Measurements from ENCODE around the gene FAM98C. TPM values are rescaled to one million over a fixed set of nuclear protein-coding genes. Genes with fewer than 3 reads are reported as not detected.

Gene FAM98C
- total and polyA plus RNA-seq, 2 experiments from 2014 or later = 13.8 to 27.3 TPM

GRCh38 chr19:38443458-38443999 is 40.6 kb downstream of the FAM98C start:
- Histone ChIP-seq H4K20me1 (ENCODE audit: insufficient read depth) (no peaks in the 10 kb centered on the region), H3K4me1 (ENCODE audit: insufficient read depth) (no peaks in the 10 kb centered on the region), H3K9me2 (ENCODE audit: insufficient read depth) (no peaks in the 10 kb centered on the region), H3K4me2 (ENCODE audit: unreplicated experiment) (no peak overlapping the region), H3K9me3 (ENCODE audit: low read depth) (no peaks in the 10 kb centered on the region), H2AFZ (no peak overlapping the region), H3K9ac (no peak overlapping the region), H3F3A (ENCODE audit: insufficient read depth) (no peaks in the 10 kb centered on the region), H3K36me3 (ENCODE audit: low read depth) (no peaks in the 10 kb centered on the region), H3K27ac (no peak overlapping the region), H3K27me3 (replicated peaks; ENCODE audit: insufficient read depth) (no peaks in the 10 kb centered on the region), H3K79me2 (ENCODE audit: insufficient read depth) (no peaks in the 10 kb centered on the region), H3K4me3 (no peak overlapping the region)
- no peak for DNase-seq
- 61 to 66% methylated on average over 14 to 15 of the region's 15 CpGs for WGBS, 2 experiments (ENCODE audit: low coverage in 1 of 2, low lambda C conversion rate in 2 of 2, missing lambda C conversion rate in 2 of 2)
- no peak for TF ChIP-seq EZH2 (IDR thresholded peaks at IDR 0.05; ENCODE audit: insufficient read depth, poor library complexity, severe bottlenecking)
- TF ChIP-seq EZH2phosphoT487 (IDR thresholded peaks at IDR 0.05; ENCODE audit: insufficient read depth, low read depth) = no peak
- in situ Hi-C loops (cut with MboI) = no loop called here

- Histone ChIP-seq H3K9ac (no peak overlapping the region), H3K4me1 (ENCODE audit: insufficient read depth) (no peaks in the 10 kb centered on the region), H3K27ac (no peak overlapping the region), H3K79me2 (ENCODE audit: insufficient read depth) (no peaks in the 10 kb centered on the region), H3K9me3 (ENCODE audit: low read depth) (no peaks in the 10 kb centered on the region), H3K4me2 (ENCODE audit: unreplicated experiment) (no peak overlapping the region), H3F3A (ENCODE audit: insufficient read depth) (no peaks in the 10 kb centered on the region), H3K4me3 (no peak overlapping the region), H2AFZ (no peak overlapping the region), H4K20me1 (ENCODE audit: insufficient read depth) (no peaks in the 10 kb centered on the region), H3K9me2 (ENCODE audit: insufficient read depth) (no peaks in the 10 kb centered on the region), H3K36me3 (ENCODE audit: low read depth) (no peaks in the 10 kb centered on the region), H3K27me3 (replicated peaks; ENCODE audit: insufficient read depth) (0 out of 2 replicates have a peak, but pooled peaks cover under 1% of the 10 kb centered on the region)
- 70 to 74% methylated on average over 7 of the region's 7 CpGs for WGBS, 2 experiments (ENCODE audit: low coverage in 1 of 2, low lambda C conversion rate in 2 of 2, missing lambda C conversion rate in 2 of 2)
- TF ChIP-seq EZH2phosphoT487 (IDR thresholded peaks at IDR 0.05; ENCODE audit: insufficient read depth, low read depth) (no peak), EZH2 (IDR thresholded peaks at IDR 0.05; ENCODE audit: insufficient read depth, poor library complexity, severe bottlenecking) (no peak)
- in situ Hi-C loops (cut with MboI) = no loop called here
- DNase-seq = no peak
These were observed 41.1 kb downstream of the FAM98C start for GRCh38 chr19:38444026-38444425.

GRCh38 chr19:38445362-38445761 is 42.5 kb downstream of the FAM98C start:
- DNase-seq = no peak
- H3K36me3 ChIP-seq (ENCODE audit: low read depth) = no peaks in the 10 kb centered on the region
- no peak overlapping the region for H3K27ac ChIP-seq
- 0 out of 2 replicates have a peak, but pooled peaks cover 8% of the 10 kb centered on the region for H3K27me3 ChIP-seq (replicated peaks; ENCODE audit: insufficient read depth)
- TF ChIP-seq EZH2 (IDR thresholded peaks at IDR 0.05; ENCODE audit: insufficient read depth, poor library complexity, severe bottlenecking) (no peak), EZH2phosphoT487 (IDR thresholded peaks at IDR 0.05; ENCODE audit: insufficient read depth, low read depth) (no peak)
- in situ Hi-C loops (cut with MboI) = no loop called here
- no peak overlapping the region for H3K4me3 ChIP-seq
- no peak overlapping the region for H3K4me2 ChIP-seq (ENCODE audit: unreplicated experiment)
- H2AFZ ChIP-seq = no peak overlapping the region
- no peaks in the 10 kb centered on the region for H3K4me1 ChIP-seq (ENCODE audit: insufficient read depth)
- no peaks in the 10 kb centered on the region for H3K9me2 ChIP-seq (ENCODE audit: insufficient read depth)
- no peak overlapping the region for H3K9ac ChIP-seq
- H4K20me1 ChIP-seq (ENCODE audit: insufficient read depth) = no peaks in the 10 kb centered on the region
- no peaks in the 10 kb centered on the region for H3F3A ChIP-seq (ENCODE audit: insufficient read depth)
- no peaks in the 10 kb centered on the region for H3K9me3 ChIP-seq (ENCODE audit: low read depth)
- no peaks in the 10 kb centered on the region for H3K79me2 ChIP-seq (ENCODE audit: insufficient read depth)
- WGBS, 2 experiments (ENCODE audit: low coverage in 1 of 2, low lambda C conversion rate in 2 of 2, missing lambda C conversion rate in 2 of 2) = 59 to 66% methylated on average over 7 of the region's 7 CpGs

GRCh38 chr19:38448225-38448624 is 45.3 kb downstream of the FAM98C start:
- 66 to 71% methylated on average over 7 to 9 of the region's 9 CpGs for WGBS, 2 experiments (ENCODE audit: low coverage in 1 of 2, low lambda C conversion rate in 2 of 2, missing lambda C conversion rate in 2 of 2)
- no peak overlapping the region for H2AFZ ChIP-seq
- TF ChIP-seq EZH2phosphoT487 (IDR thresholded peaks at IDR 0.05; ENCODE audit: insufficient read depth, low read depth) (no peak), EZH2 (IDR thresholded peaks at IDR 0.05; ENCODE audit: insufficient read depth, poor library complexity, severe bottlenecking) (no peak)
- no peak overlapping the region for H3K4me3 ChIP-seq
- H3K79me2 ChIP-seq (ENCODE audit: insufficient read depth) = no peaks in the 10 kb centered on the region
- in situ Hi-C loops (cut with MboI) = no loop called here
- no peaks in the 10 kb centered on the region for H4K20me1 ChIP-seq (ENCODE audit: insufficient read depth)
- no peaks in the 10 kb centered on the region for H3K9me2 ChIP-seq (ENCODE audit: insufficient read depth)
- no peak overlapping the region for H3K9ac ChIP-seq
- H3K4me2 ChIP-seq (ENCODE audit: unreplicated experiment) = no peak overlapping the region
- DNase-seq = no peak
- no peaks in the 10 kb centered on the region for H3F3A ChIP-seq (ENCODE audit: insufficient read depth)
- no peaks in the 10 kb centered on the region for H3K36me3 ChIP-seq (ENCODE audit: low read depth)
- H3K27ac ChIP-seq = no peak overlapping the region
- no peaks in the 10 kb centered on the region for H3K4me1 ChIP-seq (ENCODE audit: insufficient read depth)
- H3K27me3 ChIP-seq (replicated peaks; ENCODE audit: insufficient read depth) = 0 out of 2 replicates have a peak, but pooled peaks cover 8% of the 10 kb centered on the region
- H3K9me3 ChIP-seq (ENCODE audit: low read depth) = no peaks in the 10 kb centered on the region

Data from GM23248 (cell line).